CD4-positive, alpha-beta T cell (primary cell): ENCODE data around the gene ELAVL1. TPM values are rescaled to one million over a fixed set of nuclear protein-coding genes. Genes with fewer than 3 reads are reported as not detected.
A peak's percentile ranks its signal among the peaks of the same experiment; 100 is the strongest.

Source experiments
- ATAC-seq: fragments of 200-7000 bp; cut with Tn5 transposase; one replicate; pipeline ENCODE4 v1.10.0; 2022; ENCODE audit warnings: mild to moderate bottlenecking; ENCODE audit not compliant: poor library complexity
- CTCF ChIA-PET: fragments of 350-600 bp; sonication (Branson Sonifier 250); formaldehyde crosslinking; loops from one replicate; lab custom pipeline; 2021; ENCODE audit warnings: antibody characterized with exemption, inconsistent platforms; lab: Charles Lee
- POLR2A ChIA-PET: fragments of 350-600 bp; sonication (Branson Sonifier 250); formaldehyde crosslinking; loops from one replicate; lab custom pipeline; 2021; ENCODE audit warnings: antibody characterized with exemption, inconsistent platforms; lab: Charles Lee
- DNase-seq, 14 experiments: peaks; one replicate each; pipeline ENCODE4 v3.0.0-alpha.2; 2013 to 2020; ENCODE audit warnings: mixed read lengths in 2 of 14
- H3K27ac ChIP-seq, 2 donors: one replicate each; pipeline versions ENCODE4 v1.5.1 to v1.7.0; 2013; ENCODE audit warnings: low read length in 2 of 2, low read depth in 1 of 2, mild to moderate bottlenecking in 1 of 2
- H3K27me3 ChIP-seq, 2 experiments: 1 replicate in 1 of 2; 2 replicates in 1 of 2; pipeline versions ENCODE4 v1.6.1 to v1.7.0; 2013; ENCODE audit warnings: low read length in 2 of 2, control low read depth in 1 of 2, mild to moderate bottlenecking in 1 of 2, moderate library complexity in 1 of 2; ENCODE audit not compliant: insufficient read depth in 2 of 2, control insufficient read depth in 1 of 2
- H3K36me3 ChIP-seq: one replicate; pipeline ENCODE4 v1.6.1; 2013; ENCODE audit warnings: low read length, control low read depth; ENCODE audit not compliant: insufficient read depth
- H3K4me1 ChIP-seq: one replicate; pipeline ENCODE4 v1.6.1; 2013; ENCODE audit warnings: low read length, control low read depth; ENCODE audit not compliant: insufficient read depth
- H3K4me3 ChIP-seq: one replicate; pipeline ENCODE4 v1.5.1; 2013; ENCODE audit warnings: mild to moderate bottlenecking, low read length, moderate library complexity
- H3K9me3 ChIP-seq, 2 experiments: 1 replicate in 1 of 2; 2 replicates in 1 of 2; pipeline versions ENCODE4 v1.6.1 to v1.7.0; 2013; ENCODE audit warnings: low read length in 2 of 2, mild to moderate bottlenecking in 2 of 2, control low read depth in 1 of 2, moderate library complexity in 1 of 2; ENCODE audit not compliant: control insufficient read depth in 1 of 2, insufficient read depth in 1 of 2
- H3K27ac Mint-ChIP-seq: one replicate; pipeline ENCODE4 v1.8.0; 2020; ENCODE audit warnings: mixed read lengths
- H3K27me3 Mint-ChIP-seq: one replicate; pipeline ENCODE4 v1.8.0; 2021; ENCODE audit warnings: mixed read lengths
- H3K36me3 Mint-ChIP-seq: one replicate; pipeline ENCODE4 v1.8.0; 2021; ENCODE audit warnings: low read depth, mixed read lengths
- H3K4me1 Mint-ChIP-seq: one replicate; pipeline ENCODE4 v1.8.0; 2021; ENCODE audit warnings: low read depth, mixed read lengths
- H3K4me3 Mint-ChIP-seq: one replicate; pipeline ENCODE4 v1.8.0; 2020; ENCODE audit warnings: mild to moderate bottlenecking, mixed read lengths
- H3K9me3 Mint-ChIP-seq: one replicate; pipeline ENCODE4 v1.8.0; 2020; ENCODE audit warnings: mixed read lengths
- CTCF ChIP-seq: fragments of 200-600 bp; IDR thresholded peaks from one replicate; pipeline ENCODE4 v1.8.0; 2022; ENCODE audit warnings: antibody characterized with exemption, mild to moderate bottlenecking
- intact Hi-C, 2 experiments: fragments of 100-400 bp; cut with DNase I in 1 of 2; cut with micrococcal nuclease in 1 of 2; formaldehyde crosslinking; loops; one replicate each; pipeline versions ENCODE4 v1.15.1 to v1.9.0; 2023 to 2025; cut with DNase I, micrococcal nuclease
- total RNA-seq, 174 experiments: library from RNA in 2 of 174; stranded (reverse) in 2 of 174; gene quantifications; one replicate each; pipeline ENCODE4 v1.2.3 and lab custom pipeline; 2021 to 2026

The ELAVL1 gene
- total RNA-seq, 2 experiments from 2014 or later, result 17.1 to 20.8 TPM

- Mint-ChIP-seq H3K4me1 (peaks cover 18% of the 10 kb centered on the region), H3K4me3 (peak within 1 kb of the TSS; percentile 48), H3K27me3 (peaks cover 33% of the 10 kb centered on the region), H3K9me3 (no peaks in the 10 kb centered on the region), H3K36me3 (peaks cover 28% of the 10 kb centered on the region), H3K27ac (peak within 1 kb of the TSS; percentile 46)
- H3K27ac ChIP-seq, result no peak within 1 kb of the TSS
- intact Hi-C loops, result no loop called here
- peak in 1 of 14 experiments; percentile 34 for DNase-seq
- peaks cover 31% of the 10 kb centered on the region for H3K36me3 ChIP-seq
- peaks cover 33 to 35% of the 10 kb centered on the region in 2 experiments for H3K27me3 ChIP-seq
- TF ChIP-seq CTCF, result no peak
- H3K9me3 ChIP-seq, result peaks cover 0 to 9% of the 10 kb centered on the region in 2 experiments
- H3K4me3 ChIP-seq, result no peak within 1 kb of the TSS
- CTCF ChIA-PET, result no interaction called here
- POLR2A ChIA-PET, result interaction anchor here (1.5 to 7.7 kb wide), 2 partner anchors 11 to 29 kb away, joined by 4 to 116 read pairs; partner anchors contain the start of genes MAP2K7 and TIMM44
- ATAC-seq, result no peak
- H3K4me1 ChIP-seq, result peaks cover 39% of the 10 kb centered on the region
Measured at GRCh38 chr19:7914598-7915045, 90.8 kb downstream of the ELAVL1 start, which contains the start of gene TGFBR3L. Gene TGFBR3L (plus strand): TSS chr19:7914830.

- no peak overlapping the region for H3K27ac Mint-ChIP-seq
- Histone ChIP-seq H3K4me1 (peaks cover 36% of the 10 kb centered on the region), H3K27me3 (peaks cover 28 to 35% of the 10 kb centered on the region in 2 experiments), H3K4me3 (no peak overlapping the region), H3K36me3 (peaks cover 35% of the 10 kb centered on the region), H3K27ac (no peak overlapping the region), H3K9me3 (peaks cover 0 to 9% of the 10 kb centered on the region in 2 experiments)
- no peak overlapping the region for H3K4me3 Mint-ChIP-seq
- ATAC-seq, result no peak
- intact Hi-C loops, result no loop called here
- CTCF ChIA-PET, result no interaction called here
- no peak for TF ChIP-seq CTCF
- peaks cover 16% of the 10 kb centered on the region for H3K4me1 Mint-ChIP-seq
- POLR2A ChIA-PET, result interaction anchor here (7.7 kb wide), 1 partner anchor 10 kb away, joined by 116 read pairs; the partner anchor contains the start of gene MAP2K7
- H3K27me3 Mint-ChIP-seq, result peaks cover 30% of the 10 kb centered on the region
- peak in 1 of 14 experiments; percentile 36 for DNase-seq
- H3K9me3 Mint-ChIP-seq, result no peaks in the 10 kb centered on the region
- peaks cover 28% of the 10 kb centered on the region for H3K36me3 Mint-ChIP-seq
Measured at GRCh38 chr19:7914099-7914498, 91.3 kb downstream of the ELAVL1 start.

- intact Hi-C loops, result no loop called here
- Histone ChIP-seq H3K4me1 (peaks cover 34% of the 10 kb centered on the region), H3K27ac (no peak overlapping the region), H3K4me3 (no peak overlapping the region), H3K9me3 (peaks cover 0 to 7% of the 10 kb centered on the region in 2 experiments), H3K27me3 (peaks cover 24 to 31% of the 10 kb centered on the region in 2 experiments), H3K36me3 (peaks cover 38% of the 10 kb centered on the region)
- Mint-ChIP-seq H3K27ac (no peak overlapping the region), H3K36me3 (peaks cover 29% of the 10 kb centered on the region), H3K4me3 (no peak overlapping the region), H3K27me3 (peaks cover 30% of the 10 kb centered on the region), H3K4me1 (peaks cover 16% of the 10 kb centered on the region), H3K9me3 (no peaks in the 10 kb centered on the region)
- no peak for ATAC-seq
- CTCF ChIA-PET, result no interaction called here
- no peak for DNase-seq
- no peak for TF ChIP-seq CTCF
- POLR2A ChIA-PET, result interaction anchor here (1.0 kb wide), 1 partner anchor 10 kb away, joined by 3 read pairs; the partner anchor contains the start of gene MAP2K7
Measured at GRCh38 chr19:7913652-7914051, 91.8 kb downstream of the ELAVL1 start.
